Adrenal gland (tissue), 12 donors: ENCODE measurements around the gene TAPT1. TPM values are rescaled to one million over a fixed set of nuclear protein-coding genes. Genes with fewer than 3 reads are reported as not detected.

ENCODE experiments used
- DNase-seq, 7 donors: peaks; one replicate each; pipeline ENCODE4 v3.0.0-alpha.2; 2019 to 2020
- H3K27ac ChIP-seq, 5 donors: fragments of 200-600 bp; sonication (generic) in 4 of 5; 1 replicate in 3 of 5; 2 replicates in 2 of 5; pipeline versions ENCODE4 v1.5.1 to v1.8.0; 2016 to 2020; ENCODE audit warnings: mild to moderate bottlenecking in 1 of 5
- H3K27me3 ChIP-seq: fragments of 200-600 bp; 2 replicates; pipeline ENCODE4 v1.8.0; 2021
- H3K36me3 ChIP-seq, 2 donors: fragments of 200-600 bp; replicated peaks in 1 of 2; 1 replicate in 1 of 2; 2 replicates in 1 of 2; pipeline versions ENCODE4 v1.5.1 to v1.8.0; 2018 to 2022
- H3K4me1 ChIP-seq, 2 donors: fragments of 200-600 bp; replicated peaks in 1 of 2; 1 replicate in 1 of 2; 2 replicates in 1 of 2; pipeline versions ENCODE4 v1.5.1 to v1.8.0; 2018 to 2021
- H3K4me3 ChIP-seq, 4 donors: fragments of 200-600 bp; sonication (generic) in 3 of 4; one replicate each; pipeline ENCODE4 v1.5.1; 2016 to 2018
- H3K9me3 ChIP-seq, 3 donors: fragments of 200-600 bp; sonication (generic) in 1 of 3; replicated peaks in 1 of 3; 1 replicate in 2 of 3; 2 replicates in 1 of 3; pipeline versions ENCODE4 v1.5.1 to v1.8.0; 2016 to 2021
- CTCF ChIP-seq, 6 experiments: fragments of 450-650 bp in 4 of 6; fragments of 200-600 bp in 2 of 6; sonication (generic) in 1 of 6; IDR thresholded peaks; 1 replicate in 5 of 6; 2 replicates in 1 of 6; pipeline versions ENCODE4 v1.5.1 to v1.8.0; 2016 to 2021; ENCODE audit warnings: antibody characterized with exemption in 6 of 6, mild to moderate bottlenecking in 2 of 6, moderate library complexity in 1 of 6
- POLR2A ChIP-seq, 2 donors: fragments of 450-650 bp; IDR thresholded peaks; one replicate each; pipeline ENCODE4 v1.6.1; 2017; ENCODE audit warnings: antibody characterized with exemption in 2 of 2, mild to moderate bottlenecking in 2 of 2, moderate library complexity in 1 of 2
- WGBS, 4 donors: extraction: QIAGEN DNeasy Blood & Tissue Kit in 2 of 4; methylation state at CpG; one replicate each; pipeline versions ENCODE4 v1.1.5 to v1.1.7; 2013 to 2017; 5-methylcytosine and 5-hydroxymethylcytosine counted together
- intact Hi-C, 2 donors: fragments of 100-400 bp; cut with DNase I; formaldehyde crosslinking; loops; one replicate each; pipeline versions ENCODE4 v1.14.1 to v1.15.0; 2022 to 2023
- polyA plus RNA-seq, 3 donors: library from polyadenylated mRNA; stranded (reverse); fragments of 200-250 nt in 2 of 3; fragments of 350-450 nt in 1 of 3; fragmentation: Illumina TruSeq in 1 of 3; extraction: RNeasy Lipid Tissue Mini Kit (QIAGEN cat#74804) in 1 of 3; gene quantifications; one replicate each; pipeline ENCODE4 v1.2.3, GENCODE V29; 2013 to 2014
- total RNA-seq, 9 donors: library from RNA; depleted of rRNA in 4 of 9; stranded (reverse); fragments of >200 nt in 4 of 9; fragments of 120-200 nt in 1 of 9; fragmentation: NEBNext Ultra II Directional in 1 of 9; extraction: Animal tissue kit (Norgen Biotek cat#: 25700) in 1 of 9; gene quantifications; one replicate each; pipeline versions ENCODE4 v1.1.0 to v1.2.4, GENCODE V29; 2013 to 2023
- donor health status: healthy with polysubstance abuse.
- donor health status: Bipolar disorder and iron deficiency.
- donor health status: DM: yes; HTN: yes; CAD: no.
- donor health status: DM: no; HTN: no; CAD: no.
- donor health status: DM: no; HTN: no; CAD: no.
- donor health status: DM: yes; HTN: yes; CAD: no.

TAPT1 gene
- total and polyA plus RNA-seq, 12 donors = 33.2 to 119 (median 51.0) TPM

- H3K36me3 ChIP-seq = no peaks in the 10 kb centered on the region
- TF ChIP-seq CTCF (IDR thresholded peaks at IDR 0.05) (no peak), POLR2A (IDR thresholded peaks at IDR 0.05) (no peak)
- H3K27ac ChIP-seq = no peak overlapping the region
- no peaks in the 10 kb centered on the region for H3K9me3 ChIP-seq
- 79 to 86% (median 83%) methylated on average over 5 of the region's 5 CpGs for WGBS, 4 donors
- H3K4me3 ChIP-seq = no peak overlapping the region
- no peaks in the 10 kb centered on the region for H3K27me3 ChIP-seq
- H3K4me1 ChIP-seq = no peaks in the 10 kb centered on the region
- intact Hi-C loops = no loop called here
- DNase-seq = no peak
These were observed 109.1 kb downstream of the TAPT1 start for GRCh38 chr4:16117164-16117563.

- no peaks in the 10 kb centered on the region for H3K36me3 ChIP-seq
- 67 to 92% (median 72%) methylated on average over 3 of the region's 3 CpGs for WGBS, 4 donors
- no peaks in the 10 kb centered on the region for H3K9me3 ChIP-seq
- H3K27me3 ChIP-seq = no peaks in the 10 kb centered on the region
- DNase-seq = no peak
- no peaks in the 10 kb centered on the region for H3K4me1 ChIP-seq
- TF ChIP-seq POLR2A (IDR thresholded peaks at IDR 0.05) (no peak), CTCF (IDR thresholded peaks at IDR 0.05) (no peak)
- H3K4me3 ChIP-seq = no peak overlapping the region
- no peak overlapping the region for H3K27ac ChIP-seq
- intact Hi-C loops = no loop called here
These were observed 109.7 kb downstream of the TAPT1 start for GRCh38 chr4:16116493-16116990.

GRCh38 chr4:16116019-16116418, 110.3 kb downstream of the TAPT1 start:
- H3K27me3 ChIP-seq = no peaks in the 10 kb centered on the region

GRCh38 chr4:16114546-16114945, 111.7 kb downstream of the TAPT1 start:
- no peak for DNase-seq
- 80 to 89% (median 84%) methylated on average over 6 of the region's 6 CpGs for WGBS, 4 donors

More at GRCh38 chr4:16116019-16116418, 110.3 kb downstream of the TAPT1 start:
- no peak overlapping the region for H3K27ac ChIP-seq
- H3K4me3 ChIP-seq = no peak overlapping the region
- intact Hi-C loops = no loop called here
- H3K36me3 ChIP-seq = no peaks in the 10 kb centered on the region
- TF ChIP-seq POLR2A (IDR thresholded peaks at IDR 0.05) = no peak
- no peak for TF ChIP-seq CTCF (IDR thresholded peaks at IDR 0.05)
- WGBS, 4 donors = 88 to 96% (median 94%) methylated on average over 7 of the region's 7 CpGs
- no peaks in the 10 kb centered on the region for H3K9me3 ChIP-seq
- no peaks in the 10 kb centered on the region for H3K4me1 ChIP-seq
- no peak for DNase-seq

More at GRCh38 chr4:16114546-16114945, 111.7 kb downstream of the TAPT1 start:
- no peaks in the 10 kb centered on the region for H3K9me3 ChIP-seq
- H3K36me3 ChIP-seq = no peaks in the 10 kb centered on the region
- no peak overlapping the region for H3K4me3 ChIP-seq
- TF ChIP-seq CTCF (IDR thresholded peaks at IDR 0.05) = no peak
- TF ChIP-seq POLR2A (IDR thresholded peaks at IDR 0.05) = no peak
- intact Hi-C loops = no loop called here
- no peaks in the 10 kb centered on the region for H3K4me1 ChIP-seq
- H3K27me3 ChIP-seq = no peaks in the 10 kb centered on the region
- no peak overlapping the region for H3K27ac ChIP-seq
